Bronchus fibroblast of lung (primary cell): ENCODE measurements around the gene P4HA1. TPM values are rescaled to one million over a fixed set of nuclear protein-coding genes. Genes with fewer than 3 reads are reported as not detected.

Experiments
- total RNA-seq: library from RNA; depleted of rRNA; stranded (reverse); fragments of >200 nt; gene quantifications from 2 replicates; pipeline ENCODE4 v1.2.3, GENCODE V29; 2015

P4HA1 gene
- total RNA-seq = 37.2 and 45.9 TPM in 2 replicates

DNA sequence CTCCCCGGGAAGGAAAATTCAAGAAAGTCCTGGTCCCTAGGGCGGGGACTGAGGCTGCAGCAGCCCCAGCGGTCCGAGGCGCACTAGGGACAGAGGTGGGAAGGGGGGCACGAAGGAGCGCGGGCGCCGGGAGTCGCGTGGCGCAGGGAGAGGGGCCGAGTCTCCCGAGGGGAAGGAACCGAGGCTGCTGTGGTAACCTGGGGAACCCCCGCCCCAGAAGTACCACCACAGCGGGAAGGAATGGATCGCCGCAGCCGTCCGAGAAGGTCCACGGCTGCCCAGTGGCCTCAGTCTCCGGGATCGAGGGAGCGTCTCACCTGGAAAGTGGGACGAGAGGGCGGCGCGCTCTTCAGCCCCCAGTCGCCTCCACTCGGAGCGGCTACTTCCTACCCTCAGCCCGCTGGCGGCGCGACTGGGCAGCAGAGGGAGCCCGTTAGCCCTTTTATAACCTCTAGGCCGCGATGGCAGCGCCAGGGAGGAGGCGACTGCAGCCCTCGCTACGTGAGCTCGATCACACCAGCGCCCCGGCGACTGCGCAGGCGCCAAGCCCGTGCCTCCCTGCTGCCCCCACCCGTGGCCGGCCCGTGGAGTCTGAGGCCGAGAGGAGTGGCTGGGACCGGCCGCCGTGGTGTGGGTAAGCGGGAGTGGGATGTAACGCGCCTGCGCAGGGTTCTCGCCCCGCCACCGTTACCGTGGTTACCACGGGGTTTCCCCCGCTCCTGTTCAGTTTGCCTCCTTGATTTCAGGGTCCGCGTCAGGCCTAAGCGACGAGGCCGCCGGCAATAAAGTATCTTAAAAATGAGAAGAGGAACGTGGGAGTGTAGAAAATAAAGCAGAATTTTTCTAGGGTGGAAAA, at the start of gene P4HA1:
Gene P4HA1 (minus strand): TSS at position 418 of the 856 bp plus-strand sequence. CDS start 21,983 bp downstream, outside the sequence.

DNA sequence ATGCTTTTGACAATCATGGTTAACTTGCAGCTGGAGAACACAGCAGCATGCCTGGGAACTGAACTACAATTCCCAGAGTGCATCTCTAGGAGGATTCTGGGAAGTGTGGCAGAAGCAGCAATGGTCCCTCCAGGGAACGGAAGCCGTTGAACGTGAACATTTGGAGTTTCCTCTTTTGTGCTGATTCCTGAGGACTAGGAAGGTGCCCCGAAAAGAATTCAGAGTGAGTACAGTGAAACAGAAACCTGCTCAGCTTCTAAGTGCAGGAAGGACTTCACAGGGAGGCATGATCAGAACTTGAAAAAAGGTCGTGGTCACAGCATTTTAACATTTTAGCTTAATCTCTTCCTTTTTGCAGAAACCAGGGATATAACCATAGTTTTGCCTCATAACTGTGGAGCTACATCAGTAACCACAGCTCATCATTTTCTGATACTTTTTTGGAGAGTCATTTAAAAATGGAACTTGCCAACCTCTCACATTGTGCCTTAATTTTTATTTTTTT, 13.7 kb upstream of the P4HA1 start, which contains the start of gene NUDT13:
Gene NUDT13 (plus strand): TSS at position 111 of the 505 bp plus-strand sequence. CDS start 3,911 bp downstream, outside the sequence.

Other genes with a start within 250 kb of the P4HA1 start
- gene OIT3, start 203.1 kb downstream of the P4HA1 start, total RNA-seq = under 0.01 TPM in 1 of 2 replicates, not detected in the other
- not detected in 2 replicates for gene PLA2G12B, start 142.1 kb downstream of the P4HA1 start, total RNA-seq
- gene NUDT13, start 13.6 kb upstream of the P4HA1 start, total RNA-seq = 0.84 and 2.1 TPM in 2 replicates
- 24.7 and 26.5 TPM in 2 replicates for gene ECD, start 71.1 kb upstream of the P4HA1 start, total RNA-seq
- gene FAM149B1, start 71.3 kb upstream of the P4HA1 start, total RNA-seq = 9.4 and 11.6 TPM in 2 replicates
- gene DNAJC9, start 150.4 kb upstream of the P4HA1 start, total RNA-seq = 52.0 and 64.2 TPM in 2 replicates
- gene MRPS16, start 155.8 kb upstream of the P4HA1 start, total RNA-seq = 69.1 and 74.1 TPM in 2 replicates